A549 (cell line): Measurements from ENCODE around the gene SLC19A1.

Experiments
- EHMT2 ChIP-seq: fragments of 200-600 bp; sonication (generic); IDR thresholded peaks from 2 replicates; pipeline ENCODE4 v1.6.1; 2016; ENCODE audit warnings: antibody characterized with exemption, low read depth, mild to moderate bottlenecking, moderate library complexity
- EP300 ChIP-seq, 2 experiments: fragments of >200 bp; sonication (Bioruptor Twin); formaldehyde crosslinking; IDR thresholded peaks; 2 replicates in 1 of 2; 3 replicates in 1 of 2; pipeline ENCODE4 v1.6.1; 2016 to 2017
- JUNB ChIP-seq: fragments of >200 bp; sonication (Bioruptor Twin); formaldehyde crosslinking; IDR thresholded peaks from 2 replicates; pipeline ENCODE4 v1.6.1; 2016

- TF ChIP-seq EHMT2: no peak
- TF ChIP-seq JUNB: no peak
- TF ChIP-seq EP300 (IDR thresholded peaks at IDR 0.05): no peak
These were observed 27.8 kb downstream of the SLC19A1 start for GRCh38 chr21:45514311-45515021.
